NB4 (cell line): Measurements from ENCODE around the gene RPS19BP1.

Source experiments
- POLR2A ChIP-seq: IDR thresholded peaks from 2 replicates; pipeline ENCODE4 v1.6.1; 2011; ENCODE audit warnings: mild to moderate bottlenecking; ENCODE audit not compliant: insufficient read length; ENCODE audit errors: extremely low read depth
- TF ChIP-seq, protein P1 (sequence below): IDR thresholded peaks from one replicate; pipeline ENCODE4 v1.5.1; 2012; ENCODE audit warnings: low read depth, low read length

DNA sequence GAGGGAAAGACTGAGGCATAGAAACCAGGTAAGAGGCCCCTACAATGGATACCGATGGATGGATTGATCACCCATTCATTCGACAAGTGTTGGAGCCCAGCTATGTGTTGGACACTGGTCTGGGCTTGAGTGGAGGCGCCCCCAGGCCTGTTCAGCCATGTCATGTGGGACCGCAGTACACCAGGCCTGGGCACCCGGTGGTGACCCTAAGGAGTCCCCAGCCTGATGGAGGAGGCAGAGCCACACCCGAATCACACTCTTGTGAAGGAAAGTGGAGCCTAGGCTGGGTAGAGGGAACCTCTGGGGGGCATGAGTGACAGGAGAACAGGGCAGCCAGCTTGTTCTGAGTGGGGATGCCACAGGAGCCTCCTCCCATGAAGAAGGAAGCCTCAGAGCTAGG, 48.2 kb upstream of the RPS19BP1 start:
- no peak for TF ChIP-seq POLR2A
- TF ChIP-seq, protein P1, sequence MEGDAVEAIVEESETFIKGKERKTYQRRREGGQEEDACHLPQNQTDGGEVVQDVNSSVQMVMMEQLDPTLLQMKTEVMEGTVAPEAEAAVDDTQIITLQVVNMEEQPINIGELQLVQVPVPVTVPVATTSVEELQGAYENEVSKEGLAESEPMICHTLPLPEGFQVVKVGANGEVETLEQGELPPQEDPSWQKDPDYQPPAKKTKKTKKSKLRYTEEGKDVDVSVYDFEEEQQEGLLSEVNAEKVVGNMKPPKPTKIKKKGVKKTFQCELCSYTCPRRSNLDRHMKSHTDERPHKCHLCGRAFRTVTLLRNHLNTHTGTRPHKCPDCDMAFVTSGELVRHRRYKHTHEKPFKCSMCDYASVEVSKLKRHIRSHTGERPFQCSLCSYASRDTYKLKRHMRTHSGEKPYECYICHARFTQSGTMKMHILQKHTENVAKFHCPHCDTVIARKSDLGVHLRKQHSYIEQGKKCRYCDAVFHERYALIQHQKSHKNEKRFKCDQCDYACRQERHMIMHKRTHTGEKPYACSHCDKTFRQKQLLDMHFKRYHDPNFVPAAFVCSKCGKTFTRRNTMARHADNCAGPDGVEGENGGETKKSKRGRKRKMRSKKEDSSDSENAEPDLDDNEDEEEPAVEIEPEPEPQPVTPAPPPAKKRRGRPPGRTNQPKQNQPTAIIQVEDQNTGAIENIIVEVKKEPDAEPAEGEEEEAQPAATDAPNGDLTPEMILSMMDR, result no peak
